Fibroblast of mammary gland (primary cell): Measurements from ENCODE around the gene PDE6H.

Experiments used
- DNase-seq: peaks from one replicate; pipeline ENCODE4 v3.0.0-alpha.2; 2010; ENCODE audit warnings: low read depth
- H3K4me3 ChIP-seq: 2 replicates; pipeline ENCODE4 v1.5.1; 2011; ENCODE audit warnings: low read depth, mild to moderate bottlenecking, low read length, moderate library complexity; ENCODE audit not compliant: control insufficient read depth
- TF ChIP-seq, protein P1 (sequence below): conservative IDR thresholded peaks from 2 replicates; pipeline ENCODE4 v1.5.1; 2011; ENCODE audit warnings: low read depth, low read length, inconsistent platforms; ENCODE audit not compliant: control insufficient read depth, insufficient read depth

PDE6H gene

DNA sequence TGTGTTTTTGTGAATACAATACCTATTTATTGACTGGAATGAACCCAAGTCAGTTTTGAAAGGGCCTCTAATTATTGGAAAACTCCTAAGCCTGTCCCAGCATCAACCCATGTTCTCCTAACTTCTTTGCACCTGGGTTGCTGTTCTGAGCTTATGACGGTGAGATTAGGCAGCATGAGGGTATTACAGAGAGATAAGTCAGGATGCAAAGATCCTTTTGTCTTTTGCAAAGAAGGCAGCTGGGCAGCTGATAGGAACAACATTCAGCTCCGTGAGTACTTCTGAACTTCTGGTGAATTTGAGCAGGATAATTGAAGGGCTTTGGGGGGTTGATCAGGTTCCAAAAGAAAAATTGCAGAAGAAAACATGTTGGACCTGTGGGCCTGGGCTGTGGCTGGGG, at the start of gene PDE6H:
Gene PDE6H, plus strand, starts transcription at position 227 of the 400 bp plus-strand sequence. CDS start 4,971 bp downstream, outside the sequence.
- no peak within 1 kb of the TSS for H3K4me3 ChIP-seq
- TF ChIP-seq, protein P1, sequence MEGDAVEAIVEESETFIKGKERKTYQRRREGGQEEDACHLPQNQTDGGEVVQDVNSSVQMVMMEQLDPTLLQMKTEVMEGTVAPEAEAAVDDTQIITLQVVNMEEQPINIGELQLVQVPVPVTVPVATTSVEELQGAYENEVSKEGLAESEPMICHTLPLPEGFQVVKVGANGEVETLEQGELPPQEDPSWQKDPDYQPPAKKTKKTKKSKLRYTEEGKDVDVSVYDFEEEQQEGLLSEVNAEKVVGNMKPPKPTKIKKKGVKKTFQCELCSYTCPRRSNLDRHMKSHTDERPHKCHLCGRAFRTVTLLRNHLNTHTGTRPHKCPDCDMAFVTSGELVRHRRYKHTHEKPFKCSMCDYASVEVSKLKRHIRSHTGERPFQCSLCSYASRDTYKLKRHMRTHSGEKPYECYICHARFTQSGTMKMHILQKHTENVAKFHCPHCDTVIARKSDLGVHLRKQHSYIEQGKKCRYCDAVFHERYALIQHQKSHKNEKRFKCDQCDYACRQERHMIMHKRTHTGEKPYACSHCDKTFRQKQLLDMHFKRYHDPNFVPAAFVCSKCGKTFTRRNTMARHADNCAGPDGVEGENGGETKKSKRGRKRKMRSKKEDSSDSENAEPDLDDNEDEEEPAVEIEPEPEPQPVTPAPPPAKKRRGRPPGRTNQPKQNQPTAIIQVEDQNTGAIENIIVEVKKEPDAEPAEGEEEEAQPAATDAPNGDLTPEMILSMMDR: no peak
- DNase-seq: no peak

DNA sequence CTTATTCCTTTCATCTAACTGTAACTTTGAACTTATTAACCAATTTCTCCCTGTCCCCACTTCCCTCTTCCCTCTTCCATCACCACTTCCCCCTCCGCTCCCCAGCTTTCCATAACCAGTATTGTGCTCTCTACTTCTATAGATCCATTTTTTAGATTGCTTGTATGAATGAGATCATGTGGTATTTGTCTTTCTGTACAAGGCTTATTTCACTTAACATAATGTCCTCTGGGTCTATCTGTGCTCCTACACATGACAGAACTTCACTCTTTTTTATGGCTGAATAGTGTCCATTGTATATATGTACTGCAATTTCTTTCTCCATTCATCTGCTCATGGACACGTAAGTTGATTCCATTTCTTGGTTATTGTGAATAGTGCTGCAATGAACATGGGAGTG, 48.9 kb upstream of the PDE6H start:
- DNase-seq: no peak

DNA sequence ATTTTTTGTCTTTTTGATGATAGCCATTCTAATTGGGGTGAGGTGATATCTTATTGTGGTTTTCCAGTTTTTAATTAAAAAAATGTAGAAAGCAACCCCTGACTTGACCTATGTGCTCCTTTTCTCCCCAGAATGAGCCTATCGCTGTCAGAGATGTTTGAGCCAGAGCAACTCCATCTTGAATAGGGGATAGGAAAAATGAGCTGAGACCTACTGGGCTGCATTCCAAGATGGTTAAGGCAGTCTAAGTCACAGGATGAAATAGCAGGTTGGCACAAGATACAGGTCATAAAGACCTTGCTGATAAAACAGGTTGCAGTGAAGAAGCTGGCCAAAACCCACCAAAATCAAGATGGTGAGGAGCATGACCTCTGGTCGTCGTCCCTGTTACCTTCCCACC, 48.3 kb upstream of the PDE6H start:
- no peak overlapping the region for H3K4me3 ChIP-seq
- no peak for DNase-seq
- TF ChIP-seq, protein P1: no peak

More for the DNA sequence above, 48.9 kb upstream of the PDE6H start:
- TF ChIP-seq, protein P1: no peak
- H3K4me3 ChIP-seq: no peak overlapping the region

DNA sequence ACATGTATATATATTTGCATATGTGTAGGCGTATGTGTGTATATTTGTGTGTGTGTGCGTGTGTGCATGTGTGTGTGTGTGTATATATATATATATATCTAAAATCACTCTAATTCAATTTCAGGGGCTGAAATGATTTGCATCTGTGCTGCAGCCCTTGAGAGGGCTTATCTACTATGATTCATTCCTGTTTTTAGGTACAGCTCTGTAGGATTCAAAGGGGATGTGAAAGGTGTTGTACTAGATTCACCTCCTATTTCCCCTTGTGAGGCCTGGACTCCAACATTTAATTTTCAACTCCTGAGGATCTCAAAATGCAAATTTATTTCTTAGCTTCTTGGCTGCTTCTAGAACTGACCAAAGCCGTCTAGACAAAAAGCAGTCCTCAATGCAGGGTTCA, 45.6 kb upstream of the PDE6H start:
- DNase-seq: no peak
- H3K4me3 ChIP-seq: no peak overlapping the region
- TF ChIP-seq, protein P1: no peak

DNA sequence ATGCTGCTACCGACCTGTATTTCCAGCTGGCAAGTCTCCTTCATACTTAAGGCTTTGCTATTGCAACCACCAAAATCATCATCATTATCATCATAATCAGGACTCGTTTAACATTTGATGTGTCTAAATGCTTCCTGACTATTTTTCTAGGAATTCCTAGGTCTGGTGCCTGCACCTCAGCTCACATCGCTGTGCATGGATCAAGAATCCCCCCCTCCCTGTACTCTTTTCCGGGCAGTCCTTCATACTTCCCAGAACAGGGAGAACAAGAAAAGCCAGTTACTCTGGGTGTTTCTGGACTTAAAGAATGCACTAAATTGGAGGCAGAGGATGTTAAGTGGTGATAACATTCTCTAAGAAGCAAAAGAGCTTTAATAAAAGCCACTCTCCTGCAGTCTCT, 43.9 kb upstream of the PDE6H start:
- no peak for DNase-seq
- TF ChIP-seq, protein P1: no peak
- no peak overlapping the region for H3K4me3 ChIP-seq

DNA sequence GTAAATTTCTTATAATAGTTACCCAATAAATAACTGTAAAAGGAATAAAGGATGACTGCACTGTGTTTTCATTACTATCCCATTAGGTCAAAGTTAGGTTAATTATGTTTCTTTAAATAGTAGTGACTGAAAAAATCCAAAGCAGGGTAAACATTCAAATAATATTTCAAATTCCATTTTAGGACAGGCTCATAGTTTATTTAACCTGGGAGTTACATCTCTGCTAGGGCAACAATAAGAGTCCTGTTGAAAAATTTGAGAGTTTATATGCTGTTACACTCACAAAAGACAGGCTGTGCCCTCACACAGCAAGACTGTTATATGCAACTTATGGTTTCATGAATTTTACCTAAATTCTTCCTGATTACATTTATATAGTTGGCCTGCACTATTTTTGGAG, 42.5 kb upstream of the PDE6H start:
- TF ChIP-seq, protein P1: no peak
- no peak for DNase-seq
- H3K4me3 ChIP-seq: no peak overlapping the region

DNA sequence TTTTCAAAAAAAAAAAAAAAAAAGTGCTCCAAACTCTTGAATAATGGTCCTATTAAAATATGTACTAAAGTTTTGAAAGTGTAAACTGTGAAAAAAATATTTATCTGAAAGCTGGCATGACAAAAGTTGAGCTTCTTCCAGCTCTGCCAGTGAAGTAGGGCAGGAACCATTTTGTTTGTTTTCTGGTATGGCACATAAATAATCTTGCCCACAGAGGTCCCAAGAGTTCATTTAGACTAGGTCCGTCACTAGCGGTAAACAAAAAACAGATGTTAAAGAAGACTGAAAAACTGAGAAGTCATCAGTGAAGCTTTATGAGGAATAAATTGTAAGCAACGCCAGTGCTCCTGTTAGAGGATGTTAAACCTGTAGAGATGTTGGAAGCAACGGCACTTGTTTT, 41.5 kb upstream of the PDE6H start:
- TF ChIP-seq, protein P1: no peak
- no peak overlapping the region for H3K4me3 ChIP-seq
- peak; percentile 12 for DNase-seq
